Measurements from ENCODE around the gene KRTAP12-2. TPM values are rescaled to one million over a fixed set of nuclear protein-coding genes. Genes with fewer than 3 reads are reported as not detected.
"Not testable (repeated sequence)": the region's sequence is repeated elsewhere in the genome, so short reads cannot be mapped to it uniquely, and the experiment has no call there.

Gene KRTAP12-2
- total RNA-seq, 3 donors from 2014 or later, result not detected

DNA sequence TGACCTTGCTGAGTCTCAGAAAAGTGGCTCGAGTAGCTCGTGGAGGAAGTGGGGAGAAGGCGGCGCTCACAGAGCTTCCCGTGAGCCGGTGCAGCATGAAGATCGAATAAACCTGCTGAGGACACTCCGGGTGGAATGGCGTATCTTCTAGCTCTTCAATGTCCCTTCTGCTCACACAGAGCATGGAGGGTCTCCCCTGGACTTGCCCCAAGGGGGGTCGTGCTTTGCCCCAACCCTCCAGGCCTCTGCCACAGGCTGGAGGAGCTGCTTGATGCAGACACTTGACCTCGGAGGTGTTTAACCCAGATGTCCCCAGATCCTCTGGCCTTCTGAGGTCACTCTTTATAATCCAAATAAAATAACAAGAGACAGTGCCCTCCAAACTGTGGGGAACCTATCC lies 28.0 kb upstream of the KRTAP12-2 start:
- ATAC-seq (no peak), DNase-seq (no peak)
- H3K36me3 ChIP-seq (ENCODE audit: low read depth), result no peaks in the 10 kb centered on the region
- no peak overlapping the region for H3K4me3 ChIP-seq
- peaks cover 6% of the 10 kb centered on the region for H3K9me3 ChIP-seq
- intact Hi-C loops (cut with DNase I, micrococcal nuclease), result no loop called here
- TF ChIP-seq, protein P1, sequence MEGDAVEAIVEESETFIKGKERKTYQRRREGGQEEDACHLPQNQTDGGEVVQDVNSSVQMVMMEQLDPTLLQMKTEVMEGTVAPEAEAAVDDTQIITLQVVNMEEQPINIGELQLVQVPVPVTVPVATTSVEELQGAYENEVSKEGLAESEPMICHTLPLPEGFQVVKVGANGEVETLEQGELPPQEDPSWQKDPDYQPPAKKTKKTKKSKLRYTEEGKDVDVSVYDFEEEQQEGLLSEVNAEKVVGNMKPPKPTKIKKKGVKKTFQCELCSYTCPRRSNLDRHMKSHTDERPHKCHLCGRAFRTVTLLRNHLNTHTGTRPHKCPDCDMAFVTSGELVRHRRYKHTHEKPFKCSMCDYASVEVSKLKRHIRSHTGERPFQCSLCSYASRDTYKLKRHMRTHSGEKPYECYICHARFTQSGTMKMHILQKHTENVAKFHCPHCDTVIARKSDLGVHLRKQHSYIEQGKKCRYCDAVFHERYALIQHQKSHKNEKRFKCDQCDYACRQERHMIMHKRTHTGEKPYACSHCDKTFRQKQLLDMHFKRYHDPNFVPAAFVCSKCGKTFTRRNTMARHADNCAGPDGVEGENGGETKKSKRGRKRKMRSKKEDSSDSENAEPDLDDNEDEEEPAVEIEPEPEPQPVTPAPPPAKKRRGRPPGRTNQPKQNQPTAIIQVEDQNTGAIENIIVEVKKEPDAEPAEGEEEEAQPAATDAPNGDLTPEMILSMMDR (IDR thresholded peaks at IDR 0.05), result no peak
- H3K4me1 ChIP-seq (ENCODE audit: low read depth), result no peaks in the 10 kb centered on the region

DNA sequence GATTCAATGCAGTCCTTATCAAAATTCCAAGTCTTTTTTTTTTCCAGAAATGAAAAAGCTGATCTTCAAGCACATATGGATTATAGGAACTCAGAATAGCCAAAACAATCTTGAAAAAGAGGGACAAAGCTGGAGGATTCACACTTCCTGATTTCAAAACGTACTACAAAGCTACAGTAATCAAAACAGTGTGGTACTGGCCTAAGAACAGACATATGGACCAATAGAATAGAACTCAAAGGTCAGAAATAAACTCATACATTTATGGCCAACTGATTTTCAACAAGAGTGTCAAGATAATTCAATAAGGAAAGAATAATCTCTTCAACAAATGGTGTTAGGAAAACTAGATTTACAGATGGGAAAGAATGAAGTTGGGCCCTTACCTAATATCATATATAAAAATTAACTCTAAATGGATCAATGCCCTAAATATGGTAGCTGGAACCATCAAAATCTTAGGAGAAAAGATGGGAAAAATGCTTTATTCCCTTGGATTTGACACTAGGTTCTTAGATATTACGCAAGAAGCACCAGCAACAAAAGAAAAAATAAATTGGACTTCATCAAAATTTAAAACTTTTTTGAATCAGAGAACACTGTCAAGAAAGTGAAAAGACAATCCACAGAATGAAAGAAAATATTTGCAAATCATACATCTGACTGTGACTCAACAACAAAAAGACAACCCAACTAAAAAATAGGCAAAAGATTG lies 26.2 kb upstream of the KRTAP12-2 start:
- TF ChIP-seq, protein P1 (IDR thresholded peaks at IDR 0.05), result no peak
- ATAC-seq (no peak), DNase-seq (no peak)
- intact Hi-C loops (cut with DNase I, micrococcal nuclease), result no loop called here
- Histone ChIP-seq H3K9me3 (peaks cover 6% of the 10 kb centered on the region), H3K4me1 (ENCODE audit: low read depth) (no peaks in the 10 kb centered on the region), H3K36me3 (ENCODE audit: low read depth) (no peaks in the 10 kb centered on the region), H3K4me3 (no peak overlapping the region)

DNA sequence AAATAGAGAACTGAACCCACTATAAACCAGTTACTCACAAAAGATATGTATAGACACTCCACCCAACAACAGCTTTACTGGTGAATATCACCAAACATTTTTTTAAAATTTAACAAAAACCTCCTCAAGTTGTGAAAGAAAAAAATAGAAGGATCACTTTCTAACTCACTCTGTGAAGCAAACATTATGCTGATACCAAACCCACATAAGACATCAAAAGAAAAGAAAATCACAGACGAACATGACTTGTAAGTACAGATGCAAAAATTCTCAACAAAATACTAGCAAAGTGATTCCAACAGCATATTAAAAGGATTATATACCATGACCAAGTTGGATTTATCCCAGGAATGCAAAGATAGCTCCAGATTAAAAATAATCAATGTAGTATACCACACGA lies 25.0 kb upstream of the KRTAP12-2 start:
- ATAC-seq (no peak), DNase-seq (no peak)
- intact Hi-C loops (cut with DNase I, micrococcal nuclease), result no loop called here
- TF ChIP-seq, protein P1 (IDR thresholded peaks at IDR 0.05), result no peak
- Histone ChIP-seq H3K4me1 (ENCODE audit: low read depth) (no peaks in the 10 kb centered on the region), H3K36me3 (ENCODE audit: low read depth) (no peaks in the 10 kb centered on the region), H3K9me3 (peaks cover 6% of the 10 kb centered on the region), H3K4me3 (no peak overlapping the region)

DNA sequence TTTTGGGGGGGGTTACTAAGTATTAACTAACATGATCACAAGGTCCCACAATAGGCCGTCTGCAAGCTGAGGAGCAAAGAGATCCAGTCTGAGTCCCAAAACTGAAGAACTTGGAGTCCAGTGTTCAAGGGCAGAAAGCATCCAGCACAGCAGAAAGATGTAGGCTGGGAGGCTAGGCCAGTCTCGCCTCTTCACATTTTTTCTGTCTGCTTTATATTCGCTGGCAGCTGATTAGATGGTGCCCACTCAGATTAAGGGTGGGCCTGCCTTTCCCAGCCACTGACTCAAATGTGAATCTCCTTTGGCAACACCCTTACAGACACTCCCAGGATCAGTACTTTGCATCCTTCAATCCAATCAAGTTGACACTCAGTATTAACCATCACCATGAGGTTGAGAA lies 23.0 kb upstream of the KRTAP12-2 start:
- H3K36me3 ChIP-seq (ENCODE audit: low read depth); H3K4me3 ChIP-seq; ATAC-seq; H3K9me3 ChIP-seq; intact Hi-C loops (cut with DNase I, micrococcal nuclease); H3K4me1 ChIP-seq (ENCODE audit: low read depth); DNase-seq: not testable (repeated sequence)

DNA sequence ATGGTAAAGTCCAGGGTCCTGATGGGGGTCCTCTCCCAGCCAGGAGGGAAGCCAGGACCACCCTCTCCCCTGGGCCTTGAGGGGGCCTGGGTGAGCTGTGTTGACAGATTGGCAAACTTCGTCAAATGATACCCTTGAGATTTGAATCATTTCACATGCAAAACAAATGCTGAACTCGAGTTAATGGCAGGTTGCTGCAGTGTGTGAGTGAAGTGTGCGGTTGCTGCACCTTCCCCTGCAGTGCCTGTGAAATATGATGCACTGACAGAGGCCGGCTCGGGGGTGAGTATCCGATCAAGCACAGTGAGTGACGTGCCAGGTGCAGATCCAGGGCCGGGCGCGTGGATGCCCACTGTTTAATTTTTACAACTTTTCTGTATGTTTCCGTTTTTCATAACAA lies 20.9 kb upstream of the KRTAP12-2 start:
- no peak for ATAC-seq
- Histone ChIP-seq H3K9me3 (peaks cover 3% of the 10 kb centered on the region), H3K4me1 (ENCODE audit: low read depth) (no peaks in the 10 kb centered on the region), H3K4me3 (no peak overlapping the region), H3K36me3 (ENCODE audit: low read depth) (no peaks in the 10 kb centered on the region)
- DNase-seq, result no peak
- intact Hi-C loops (cut with DNase I, micrococcal nuclease), result no loop called here
- TF ChIP-seq, protein P1 (IDR thresholded peaks at IDR 0.05), result no peak

DNA sequence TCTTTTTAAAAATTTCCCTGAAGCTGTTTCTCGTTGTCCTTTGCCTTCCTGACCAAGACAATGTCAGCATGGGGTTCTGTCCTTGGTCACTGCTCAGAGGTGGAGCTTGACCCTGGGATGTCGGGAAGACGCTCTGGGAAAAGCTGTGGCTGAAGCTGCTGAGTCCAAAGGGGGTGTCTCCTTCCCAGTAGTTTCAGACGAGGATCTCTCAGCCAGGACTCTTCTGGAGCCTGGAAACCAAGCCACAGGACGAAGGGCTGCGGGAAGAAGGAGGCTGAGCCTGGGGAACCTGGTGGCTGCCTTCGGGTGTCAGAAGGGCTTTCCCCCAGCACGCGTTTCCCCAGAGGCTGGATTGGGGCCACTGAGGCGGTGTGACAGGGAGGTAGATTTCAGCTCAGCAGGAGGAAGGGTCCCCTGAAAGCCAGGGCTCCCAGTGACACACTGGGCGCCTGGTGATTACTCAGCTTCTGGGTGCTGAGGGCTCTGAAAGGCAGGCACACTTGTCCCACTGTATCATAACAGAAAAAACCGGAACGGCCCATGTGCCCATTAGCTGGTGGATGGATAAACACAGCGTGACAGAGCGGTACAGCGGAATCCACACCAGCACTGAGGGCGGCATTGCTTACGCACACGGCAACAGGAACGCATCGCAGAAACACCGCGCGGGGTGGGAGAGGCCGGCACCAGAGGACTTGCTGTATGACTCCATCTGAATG lies 20.3 kb upstream of the KRTAP12-2 start:
- intact Hi-C loops (cut with DNase I, micrococcal nuclease), result no loop called here
- DNase-seq, result no peak
- Histone ChIP-seq H3K9me3 (no peaks in the 10 kb centered on the region), H3K4me1 (ENCODE audit: low read depth) (no peaks in the 10 kb centered on the region), H3K4me3 (no peak overlapping the region), H3K36me3 (ENCODE audit: low read depth) (no peaks in the 10 kb centered on the region)
- TF ChIP-seq, protein P1 (IDR thresholded peaks at IDR 0.05), result no peak
- ATAC-seq, result no peak
